IPS-15b (cell line): Measurements from ENCODE around the gene GCSH.
A peak's percentile ranks its signal among the peaks of the same experiment; 100 is the strongest.

Experiments
- H3K27me3 ChIP-seq: one replicate; pipeline ENCODE4 v1.6.1; 2013; ENCODE audit warnings: low read length; ENCODE audit not compliant: control insufficient read depth, insufficient read depth
- H3K36me3 ChIP-seq: one replicate; pipeline ENCODE4 v1.6.1; 2013; ENCODE audit warnings: low read length; ENCODE audit not compliant: control insufficient read depth, insufficient read depth
- H3K4me1 ChIP-seq: one replicate; pipeline ENCODE4 v1.6.1; 2013; ENCODE audit warnings: mild to moderate bottlenecking, low read length; ENCODE audit not compliant: control insufficient read depth, insufficient read depth
- H3K4me3 ChIP-seq: one replicate; pipeline ENCODE4 v1.5.1; 2013; ENCODE audit warnings: low read depth, low read length
- H3K9ac ChIP-seq: one replicate; pipeline ENCODE4 v1.6.1; 2013; ENCODE audit warnings: low read depth, mild to moderate bottlenecking, low read length
- H3K9me3 ChIP-seq: one replicate; pipeline ENCODE4 v1.6.1; 2013; ENCODE audit warnings: mild to moderate bottlenecking, low read length; ENCODE audit not compliant: control insufficient read depth, insufficient read depth

Gene GCSH

DNA sequence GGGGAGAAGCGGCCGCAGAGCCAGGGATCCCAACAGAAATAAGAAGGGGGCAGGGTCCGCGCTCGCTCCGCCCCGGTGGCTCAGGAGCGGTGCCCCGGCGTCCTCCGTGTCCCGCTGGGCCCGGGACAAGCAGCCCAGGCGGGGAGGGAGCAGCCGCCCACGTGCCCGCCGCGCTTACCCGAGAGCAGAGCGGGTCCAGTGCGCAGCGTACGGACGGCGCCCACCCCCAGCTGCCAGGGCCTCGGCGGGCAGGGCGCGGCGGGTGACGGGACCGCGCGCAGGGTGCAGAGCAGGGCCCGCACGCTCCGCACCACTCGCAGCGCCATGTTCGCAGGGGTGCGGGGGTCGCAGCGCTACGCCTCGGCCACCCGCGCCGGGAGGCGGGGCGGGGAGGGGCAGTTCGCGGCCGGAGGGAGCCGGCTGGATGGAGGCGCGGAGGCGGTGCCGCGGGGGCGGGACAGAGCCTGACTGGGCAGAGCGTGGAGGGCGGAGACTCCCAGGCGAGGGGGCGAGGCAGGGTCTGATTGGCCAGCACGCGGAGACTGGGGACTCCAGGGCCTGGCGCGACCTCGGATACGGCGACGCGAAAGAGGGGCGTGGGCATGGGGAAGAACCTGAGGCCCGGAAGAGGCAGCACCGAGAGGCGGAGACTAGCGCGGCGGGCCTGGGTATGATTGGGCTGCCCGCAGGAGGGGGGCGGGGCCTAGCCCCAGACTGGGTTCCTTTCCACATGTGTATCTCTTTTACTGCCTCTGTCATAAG, at the start of gene GCSH:
GCSH (minus strand) TSS at position 443 of the 762 bp plus-strand sequence; CDS start at position 326, 117 bp downstream.
- Histone ChIP-seq H3K36me3 (peaks cover 4% of the 10 kb centered on the region), H3K9me3 (no peaks in the 10 kb centered on the region), H3K4me3 (peak within 1 kb of the TSS; percentile 73), H3K27me3 (no peaks in the 10 kb centered on the region), H3K4me1 (peaks cover 6% of the 10 kb centered on the region), H3K9ac (peak within 1 kb of the TSS; percentile 37)

DNA sequence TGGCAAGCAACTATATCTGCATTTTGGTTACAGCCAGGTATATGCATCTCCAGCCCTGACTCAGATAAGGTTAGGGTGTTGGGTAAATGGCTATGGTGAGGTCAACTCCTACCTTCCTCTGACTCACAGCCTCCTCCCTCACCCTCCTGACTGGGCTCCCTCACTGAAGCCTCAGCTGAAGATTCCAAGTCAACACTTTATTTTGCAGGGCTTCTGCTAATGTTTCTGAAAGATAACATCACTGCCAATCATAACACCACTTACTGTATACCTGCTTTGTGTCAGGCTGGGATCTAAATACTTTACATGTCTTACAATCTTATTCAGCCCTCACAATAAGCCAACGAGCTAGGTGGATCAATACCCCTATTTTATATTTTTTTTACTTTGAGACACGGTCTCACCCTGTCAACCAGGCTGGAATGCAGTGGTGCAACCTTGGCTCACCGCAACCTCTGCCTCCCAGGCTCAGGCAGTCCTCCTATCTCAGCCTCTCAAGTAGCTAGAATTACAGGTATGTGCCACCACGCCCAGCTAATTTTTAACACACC, 47.8 kb upstream of the GCSH start:
- no peaks in the 10 kb centered on the region for H3K4me1 ChIP-seq
- H3K9me3 ChIP-seq, result no peaks in the 10 kb centered on the region
- H3K4me3 ChIP-seq, result no peak overlapping the region
- no peaks in the 10 kb centered on the region for H3K36me3 ChIP-seq
- H3K27me3 ChIP-seq, result no peaks in the 10 kb centered on the region
- no peak overlapping the region for H3K9ac ChIP-seq

DNA sequence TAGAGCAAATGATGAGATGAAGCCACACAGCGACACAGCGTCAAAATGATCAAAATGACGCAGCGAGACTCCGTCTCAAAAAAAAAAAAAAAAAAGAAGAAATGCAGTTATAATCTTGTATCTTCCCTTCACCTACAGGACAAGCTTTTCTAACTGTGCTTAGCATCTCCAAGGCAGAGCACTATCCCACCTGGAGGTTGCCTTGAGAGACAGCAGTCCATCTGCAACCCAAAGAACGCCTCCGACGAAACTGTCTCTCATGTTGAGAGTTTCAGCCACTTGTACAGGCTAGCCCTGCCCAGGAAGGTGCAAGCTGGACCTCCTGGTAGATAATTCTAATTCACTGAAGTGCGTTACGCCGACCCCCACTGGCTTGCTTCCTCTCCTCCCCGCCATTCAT, 46.7 kb upstream of the GCSH start:
- Histone ChIP-seq H3K4me1 (no peaks in the 10 kb centered on the region), H3K9ac (no peak overlapping the region), H3K27me3 (no peaks in the 10 kb centered on the region), H3K9me3 (no peaks in the 10 kb centered on the region), H3K36me3 (no peaks in the 10 kb centered on the region), H3K4me3 (no peak overlapping the region)

DNA sequence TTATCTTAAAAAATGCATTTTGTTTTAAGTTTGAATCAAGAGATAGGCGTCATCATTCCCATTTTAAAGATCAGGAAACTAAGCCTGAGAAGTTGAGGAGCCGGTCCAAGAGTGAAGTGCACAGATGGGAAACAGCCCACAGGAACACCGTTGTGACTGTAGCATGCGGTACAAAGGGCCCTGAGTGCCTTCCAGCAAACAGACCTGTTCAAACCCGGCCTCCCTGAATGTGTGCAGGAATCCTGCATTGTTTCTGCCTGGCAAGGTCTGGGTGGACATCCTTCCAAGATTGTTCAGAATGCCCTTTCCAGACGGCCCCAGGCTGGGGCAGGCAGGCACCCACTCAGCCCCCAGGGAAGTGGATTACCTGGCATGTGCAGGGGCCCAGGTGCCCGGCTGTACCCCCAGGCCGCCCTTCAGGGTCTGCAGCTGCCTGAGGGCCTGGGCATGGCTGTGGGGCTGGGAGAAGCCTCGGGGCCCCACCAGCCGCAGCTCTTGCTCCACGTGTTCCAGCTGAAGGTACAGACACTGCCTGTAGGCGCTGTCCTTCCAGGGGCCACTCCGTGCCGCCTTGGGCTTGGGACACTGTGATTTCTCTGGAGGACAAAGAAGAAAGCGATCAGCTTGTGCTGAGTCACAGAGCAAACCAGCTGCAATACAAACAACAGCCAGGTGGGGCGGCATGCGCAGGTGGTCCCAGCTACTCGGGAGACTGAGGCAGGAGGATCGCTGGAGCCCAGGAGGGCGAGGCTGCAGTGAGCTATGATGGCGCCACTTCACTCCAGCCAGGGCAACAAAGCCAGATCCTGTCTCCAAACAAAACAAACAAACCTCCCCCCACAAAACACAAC, 45.0 kb upstream of the GCSH start:
- Histone ChIP-seq H3K27me3 (no peaks in the 10 kb centered on the region), H3K4me3 (no peak overlapping the region), H3K4me1 (no peaks in the 10 kb centered on the region), H3K36me3 (no peaks in the 10 kb centered on the region), H3K9ac (peak overlapping the region; percentile 54), H3K9me3 (no peaks in the 10 kb centered on the region)

DNA sequence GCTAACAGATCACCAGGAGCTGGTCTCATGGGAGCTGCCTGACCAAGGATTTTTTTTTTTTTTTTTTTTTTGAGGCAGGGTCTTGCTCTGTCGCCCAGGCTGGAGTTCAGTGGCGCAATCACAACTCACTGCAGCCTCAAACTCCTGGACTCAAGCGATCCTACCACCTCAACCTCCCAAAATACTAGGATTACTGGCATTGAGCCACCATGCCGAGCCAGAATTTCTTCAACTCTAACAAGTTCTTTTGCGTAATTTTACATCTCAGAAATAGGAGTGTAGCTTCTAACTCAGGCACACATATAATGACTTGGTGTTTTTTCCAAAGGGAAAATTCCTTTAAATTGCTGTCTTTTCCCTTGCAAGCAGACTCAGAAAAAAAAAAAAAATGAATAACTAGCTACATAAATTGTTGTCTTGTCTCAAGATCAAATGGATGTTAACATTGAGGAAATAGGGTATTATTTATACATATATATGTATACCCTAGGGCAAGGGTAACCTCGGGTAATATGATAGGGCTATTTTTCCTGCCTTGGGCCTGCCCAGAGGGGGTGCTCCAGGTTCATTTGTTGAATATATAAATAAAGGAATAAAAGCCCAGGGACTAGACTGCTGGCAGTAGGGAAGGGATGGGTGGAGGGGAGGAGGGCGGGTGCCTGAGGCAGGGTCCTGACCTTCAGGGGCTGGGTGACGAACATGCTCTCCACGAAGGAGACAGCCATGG, 42.8 kb upstream of the GCSH start:
- H3K4me1 ChIP-seq, result no peaks in the 10 kb centered on the region
- no peaks in the 10 kb centered on the region for H3K36me3 ChIP-seq
- no peak overlapping the region for H3K4me3 ChIP-seq
- no peaks in the 10 kb centered on the region for H3K9me3 ChIP-seq
- H3K27me3 ChIP-seq, result no peaks in the 10 kb centered on the region
- H3K9ac ChIP-seq, result no peak overlapping the region

DNA sequence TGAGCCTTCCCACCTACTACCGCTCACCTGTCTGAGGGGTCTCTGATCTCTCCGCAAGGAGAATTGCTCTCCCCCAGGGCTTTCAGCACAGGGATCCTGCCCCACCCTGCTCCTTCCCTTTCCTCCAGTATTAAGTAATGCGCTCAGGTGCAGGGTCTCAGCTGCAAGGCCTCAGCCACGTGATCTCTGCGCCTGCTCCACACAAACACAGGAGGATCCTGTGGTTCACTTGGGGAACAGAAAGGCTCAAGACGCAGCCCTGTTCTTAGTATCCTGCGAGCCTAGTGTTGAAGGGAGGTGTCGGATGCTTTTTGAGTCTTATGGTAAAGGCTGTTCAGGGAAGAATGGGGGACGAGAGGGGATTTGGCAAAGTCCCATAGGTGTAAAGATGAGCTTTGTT, 41.6 kb upstream of the GCSH start:
- no peaks in the 10 kb centered on the region for H3K27me3 ChIP-seq
- H3K4me1 ChIP-seq, result no peaks in the 10 kb centered on the region
- no peak overlapping the region for H3K9ac ChIP-seq
- no peaks in the 10 kb centered on the region for H3K9me3 ChIP-seq
- no peak overlapping the region for H3K4me3 ChIP-seq
- no peaks in the 10 kb centered on the region for H3K36me3 ChIP-seq

DNA sequence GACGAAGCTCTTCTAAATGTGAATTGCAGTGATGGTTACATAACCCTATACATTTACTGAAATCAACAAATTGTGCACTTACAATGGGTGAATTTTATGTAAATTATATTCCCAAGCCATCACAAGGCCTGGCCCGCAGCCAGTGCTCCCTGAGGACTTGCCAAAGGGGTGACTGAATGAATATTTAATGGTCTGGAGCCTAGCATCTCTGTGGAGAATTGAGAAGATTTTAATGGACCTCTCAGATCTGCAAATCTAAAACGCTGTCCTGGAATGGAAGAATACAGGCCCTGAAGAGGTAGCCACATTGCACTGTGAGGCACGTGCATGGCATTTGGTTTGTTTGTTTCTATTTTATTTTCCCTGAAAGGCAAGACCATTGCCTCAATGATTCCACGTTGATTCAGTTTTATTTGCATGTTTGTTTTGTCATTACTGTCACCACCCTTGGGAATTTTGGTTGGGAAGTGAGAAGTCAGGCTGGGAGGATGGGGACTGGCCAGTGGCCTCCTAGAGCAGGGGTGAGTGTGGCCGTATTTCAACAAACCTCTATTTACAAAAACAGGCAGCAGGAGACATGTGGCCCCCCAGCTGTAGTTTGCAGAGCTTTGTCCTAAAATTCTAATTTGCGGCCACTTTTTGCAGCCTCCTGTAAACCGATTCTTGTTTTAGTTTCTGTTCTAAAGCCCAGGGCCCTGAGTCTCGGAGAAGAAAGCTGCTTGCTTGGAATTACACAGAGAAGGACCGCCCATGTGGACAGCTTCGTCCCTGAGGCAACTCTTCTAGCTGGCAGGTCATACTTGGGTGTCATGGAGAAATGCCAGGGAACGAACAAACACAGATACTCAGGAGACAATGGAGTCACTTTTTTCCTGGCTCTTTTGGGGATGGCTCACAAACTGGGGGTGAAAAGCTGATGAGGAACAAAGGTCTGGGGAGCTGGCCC, 40.5 kb upstream of the GCSH start:
- no peaks in the 10 kb centered on the region for H3K4me1 ChIP-seq
- H3K4me3 ChIP-seq, result no peak overlapping the region
- no peaks in the 10 kb centered on the region for H3K9me3 ChIP-seq
- no peak overlapping the region for H3K9ac ChIP-seq
- H3K36me3 ChIP-seq, result no peaks in the 10 kb centered on the region
- H3K27me3 ChIP-seq, result no peaks in the 10 kb centered on the region

DNA sequence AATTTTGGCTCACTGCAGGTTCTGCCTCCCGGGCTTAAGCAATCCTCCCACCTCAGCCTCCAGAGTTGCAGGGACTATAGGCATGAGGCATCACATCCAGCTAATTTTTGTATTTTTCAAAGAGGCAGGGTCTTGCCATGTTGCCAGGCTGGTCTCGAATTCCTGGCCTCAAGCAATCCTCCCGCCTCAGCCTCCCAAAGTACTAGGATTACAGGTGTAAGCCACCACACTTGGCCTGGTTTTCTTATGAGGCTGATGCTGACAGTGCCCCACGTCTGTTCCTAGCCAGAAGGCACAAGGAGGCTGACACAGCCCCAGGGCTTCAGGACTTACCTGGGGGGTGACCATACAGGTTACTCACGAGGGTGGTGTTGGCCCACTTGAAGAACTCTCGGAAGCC, 33.9 kb upstream of the GCSH start:
- H3K27me3 ChIP-seq, result no peaks in the 10 kb centered on the region
- no peaks in the 10 kb centered on the region for H3K4me1 ChIP-seq
- H3K9ac ChIP-seq, result no peak overlapping the region
- no peak overlapping the region for H3K4me3 ChIP-seq
- no peaks in the 10 kb centered on the region for H3K36me3 ChIP-seq
- H3K9me3 ChIP-seq, result no peaks in the 10 kb centered on the region

DNA sequence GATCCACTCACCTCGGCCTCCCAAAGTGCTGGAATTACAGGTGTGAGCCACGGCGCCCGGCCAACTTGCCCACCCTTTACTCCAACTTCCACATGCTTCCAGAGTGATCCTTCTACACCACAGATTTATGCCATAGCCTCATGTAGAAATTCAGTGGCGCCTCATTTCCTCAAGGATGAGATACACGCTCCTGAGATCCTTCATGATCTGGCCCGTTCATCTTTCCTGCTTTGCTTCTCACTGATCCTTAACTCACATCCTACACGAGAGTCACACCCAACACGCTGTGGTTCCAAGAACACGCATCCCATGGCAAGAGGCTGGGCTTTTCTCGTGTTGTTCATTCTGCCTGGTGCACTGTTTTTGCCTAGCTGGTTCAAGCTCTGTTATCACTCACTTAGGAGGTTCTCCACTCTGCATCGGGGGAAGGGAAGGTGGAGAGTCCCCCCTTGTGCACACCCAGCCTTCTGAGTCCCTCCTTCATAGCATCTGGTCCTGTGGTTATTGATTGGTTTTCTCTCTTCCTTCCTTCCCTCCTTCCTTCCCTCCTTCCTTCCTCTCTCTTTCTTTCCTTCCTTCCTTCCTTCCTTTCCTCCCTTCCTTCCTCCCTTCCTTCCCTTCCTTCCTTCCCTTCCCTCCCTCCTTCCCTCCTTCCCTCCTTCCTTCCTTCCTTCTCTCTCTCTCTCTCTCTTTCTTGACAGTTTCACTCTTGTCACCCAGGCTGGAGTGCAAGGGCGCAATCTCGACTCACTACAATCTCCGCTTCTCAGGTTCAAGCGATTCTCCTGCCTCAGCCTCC, 32.7 kb upstream of the GCSH start:
- Histone ChIP-seq H3K9ac (no peak overlapping the region), H3K4me3 (no peak overlapping the region), H3K9me3 (no peaks in the 10 kb centered on the region), H3K4me1 (no peaks in the 10 kb centered on the region), H3K36me3 (no peaks in the 10 kb centered on the region), H3K27me3 (no peaks in the 10 kb centered on the region)

DNA sequence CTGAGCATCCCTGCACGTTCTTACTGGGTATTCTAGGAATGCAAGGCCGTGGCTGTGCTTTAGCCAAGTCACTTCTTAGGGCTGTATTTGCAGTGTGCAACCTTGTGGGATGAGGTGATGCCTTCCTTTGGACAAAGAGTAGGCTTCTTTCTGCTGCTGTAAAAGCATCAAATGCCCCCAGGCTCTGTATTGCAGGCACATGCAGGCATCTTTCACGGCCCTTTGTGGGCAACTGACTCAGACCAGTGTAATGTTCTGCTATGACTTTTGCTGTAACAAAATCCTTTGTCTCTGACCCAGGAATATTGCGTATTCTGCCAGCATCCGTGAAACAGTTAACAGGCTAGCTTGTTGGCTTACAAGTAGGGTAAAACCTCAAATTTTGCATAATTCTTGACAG, 30.9 kb upstream of the GCSH start:
- no peak overlapping the region for H3K4me3 ChIP-seq
- H3K36me3 ChIP-seq, result no peaks in the 10 kb centered on the region
- H3K9me3 ChIP-seq, result no peaks in the 10 kb centered on the region
- no peaks in the 10 kb centered on the region for H3K27me3 ChIP-seq
- H3K9ac ChIP-seq, result no peak overlapping the region
- H3K4me1 ChIP-seq, result no peaks in the 10 kb centered on the region
